IMR-90 (cell line): ENCODE data around the gene UGT1A7. TPM values are rescaled to one million over a fixed set of nuclear protein-coding genes. Genes with fewer than 3 reads are reported as not detected.

Source experiments
- ATAC-seq: fragments of 200-7000 bp; cut with Tn5 transposase; 2 replicates; pipeline ENCODE4 v1.9.1; 2020; ENCODE audit warnings: low read depth, mild to moderate bottlenecking, moderate library complexity
- BruUV-seq: library from RNA; stranded (reverse); fragments of 400-500 nt; replicated peaks from 2 replicates; lab custom pipeline; 2021; lab: Mats Ljungman, UMichigan
- CTCF ChIA-PET: fragments of 300-600 bp; formaldehyde crosslinking; extraction: SDS; loops from one replicate; lab custom pipeline; 2021; ENCODE audit warnings: antibody characterized with exemption; lab: Yijun Ruan, JAX
- POLR2A ChIA-PET: fragments of 300-600 bp; sonication (Branson Sonifier 250); formaldehyde crosslinking; loops from one replicate; lab custom pipeline; 2022; ENCODE audit warnings: antibody characterized with exemption; ENCODE audit not compliant: unreplicated experiment; lab: Charles Lee
- DNase-seq: peaks from one replicate; pipeline ENCODE4 v3.0.0; 2013
- H2AFZ ChIP-seq: replicated peaks from 2 replicates; pipeline ENCODE3; 2013; ENCODE audit warnings: low read length, mild to moderate bottlenecking; ENCODE audit not compliant: poor library complexity
- H2AK5ac ChIP-seq: 2 replicates; pipeline ENCODE4 v1.6.1; 2013; ENCODE audit warnings: low read depth, low read length, inconsistent platforms
- H2AK9ac ChIP-seq: replicated peaks from 2 replicates; pipeline ENCODE3; 2013; ENCODE audit warnings: mild to moderate bottlenecking, low read depth, low read length, moderate library complexity; ENCODE audit not compliant: poor library complexity
- H2BK120ac ChIP-seq: 2 replicates; pipeline ENCODE4 v1.6.1; 2013; ENCODE audit warnings: low read depth, low read length, inconsistent platforms
- H2BK15ac ChIP-seq: 3 replicates; pipeline ENCODE4 v1.6.1; 2013; ENCODE audit warnings: low read depth, low read length, inconsistent platforms
- H2BK20ac ChIP-seq: 2 replicates; pipeline ENCODE4 v1.6.1; 2013; ENCODE audit warnings: low read depth, mild to moderate bottlenecking, inconsistent platforms, low read length, moderate library complexity
- H2BK5ac ChIP-seq: 2 replicates; pipeline ENCODE4 v1.6.1; 2013; ENCODE audit warnings: mild to moderate bottlenecking, low read depth, low read length, inconsistent platforms; ENCODE audit not compliant: poor library complexity, severe bottlenecking
- H3K14ac ChIP-seq: replicated peaks from 2 replicates; pipeline ENCODE4 v1.6.1; 2013; ENCODE audit warnings: low read depth, low read length, inconsistent platforms
- H3K18ac ChIP-seq: 2 replicates; pipeline ENCODE4 v1.6.1; 2013; ENCODE audit warnings: low read depth, low read length, control low read depth
- H3K23ac ChIP-seq: 2 replicates; pipeline ENCODE4 v1.6.1; 2013; ENCODE audit warnings: low read depth, low read length, inconsistent platforms
- H3K27ac ChIP-seq: 2 replicates; pipeline ENCODE4 v1.5.1; 2013; ENCODE audit warnings: mild to moderate bottlenecking, control low read depth, low read length; ENCODE audit not compliant: insufficient read depth
- H3K27me3 ChIP-seq: 2 replicates; pipeline ENCODE4 v1.6.1; 2013; ENCODE audit warnings: low read length; ENCODE audit not compliant: control insufficient read depth, insufficient read depth
- H3K36me3 ChIP-seq: 2 replicates; pipeline ENCODE4 v1.6.1; 2013; ENCODE audit warnings: low read length, mixed read lengths; ENCODE audit not compliant: control insufficient read depth, insufficient read depth
- H3K4ac ChIP-seq: 2 replicates; pipeline ENCODE4 v1.6.1; 2013; ENCODE audit warnings: low read depth, low read length, inconsistent platforms
- H3K4me1 ChIP-seq: 2 replicates; pipeline ENCODE4 v1.6.1; 2013; ENCODE audit warnings: low read length, mixed read lengths; ENCODE audit not compliant: control insufficient read depth, insufficient read depth
- H3K4me2 ChIP-seq: 2 replicates; pipeline ENCODE4 v1.6.1; 2013; ENCODE audit warnings: low read depth, mild to moderate bottlenecking, control low read depth, low read length, moderate library complexity
- H3K4me3 ChIP-seq: 2 replicates; pipeline ENCODE4 v1.5.1; 2013; ENCODE audit warnings: low read depth, mild to moderate bottlenecking, control low read depth, low read length, moderate library complexity; ENCODE audit not compliant: insufficient read depth
- H3K56ac ChIP-seq: 2 replicates; pipeline ENCODE4 v1.6.1; 2013; ENCODE audit warnings: low read length, inconsistent platforms; ENCODE audit not compliant: insufficient read depth; ENCODE audit errors: extremely low read depth
- H3K79me1 ChIP-seq, 2 experiments: 2 replicates each; pipeline ENCODE4 v1.6.1; 2013; ENCODE audit warnings: low read length in 2 of 2, inconsistent platforms in 1 of 2, low read depth in 1 of 2
- H3K9ac ChIP-seq: 2 replicates; pipeline ENCODE4 v1.6.1; 2013; ENCODE audit warnings: low read depth, low read length, control low read depth
- H3K9me1 ChIP-seq: 2 replicates; pipeline ENCODE4 v1.6.1; 2013; ENCODE audit warnings: low read length, inconsistent platforms; ENCODE audit not compliant: insufficient read depth
- H3K9me3 ChIP-seq: 2 replicates; pipeline ENCODE4 v1.6.1; 2013; ENCODE audit warnings: low read length; ENCODE audit not compliant: control insufficient read depth, insufficient read depth
- H4K20me1 ChIP-seq: 2 replicates; pipeline ENCODE4 v1.6.1; 2013; ENCODE audit warnings: low read length, inconsistent platforms; ENCODE audit not compliant: insufficient read depth
- H4K5ac ChIP-seq: 2 replicates; pipeline ENCODE4 v1.6.1; 2013; ENCODE audit warnings: mild to moderate bottlenecking, low read depth, low read length, control low read depth
- H4K8ac ChIP-seq, 2 experiments: 2 replicates each; pipeline ENCODE4 v1.6.1; 2013; ENCODE audit warnings: low read depth in 2 of 2, low read length in 2 of 2, control low read depth in 1 of 2, inconsistent platforms in 1 of 2
- H4K91ac ChIP-seq: 2 replicates; pipeline ENCODE4 v1.6.1; 2013; ENCODE audit warnings: low read depth, low read length, inconsistent platforms; ENCODE audit not compliant: insufficient read depth
- CEBPB ChIP-seq: IDR thresholded peaks from 2 replicates; pipeline ENCODE4 v1.6.1; 2012; ENCODE audit warnings: low read depth, low read length, improper control_type of control experiment
- CHD1 ChIP-seq: IDR thresholded peaks from 2 replicates; pipeline ENCODE4 v1.6.1; 2012; ENCODE audit warnings: low read depth, low read length, improper control_type of control experiment
- CTCF ChIP-seq: conservative IDR thresholded peaks from 2 replicates; pipeline ENCODE4 v1.5.1; 2012; ENCODE audit warnings: mild to moderate bottlenecking, low read depth, low read length, improper control_type of control experiment
- MAFK ChIP-seq: IDR thresholded peaks from 2 replicates; pipeline ENCODE4 v1.6.1; 2012; ENCODE audit warnings: low read depth, low read length, improper control_type of control experiment
- MXI1 ChIP-seq: IDR thresholded peaks from 2 replicates; pipeline ENCODE4 v1.6.1; 2012; ENCODE audit warnings: low read depth, mild to moderate bottlenecking, low read length, moderate library complexity, borderline replicate concordance
- POLR2A ChIP-seq: IDR thresholded peaks from 2 replicates; pipeline ENCODE4 v1.6.1; 2012; ENCODE audit warnings: mild to moderate bottlenecking, low read depth, low read length
- RFX5 ChIP-seq: IDR thresholded peaks from 2 replicates; pipeline ENCODE4 v1.8.0; 2012; ENCODE audit warnings: low read depth, mild to moderate bottlenecking, low read length, moderate library complexity
- SMC3 ChIP-seq: fragments of 150-350 bp; IDR thresholded peaks from 2 replicates; pipeline ENCODE4 v1.6.1; 2016; ENCODE audit warnings: low read depth, mild to moderate bottlenecking, antibody characterized with exemption, low read length, moderate library complexity
- WGBS, 2 experiments: methylation state at CpG; one replicate each; pipeline versions ENCODE4 v1.1.5 to v1.1.7; 2013; ENCODE audit warnings: missing lambda C conversion rate in 2 of 2; ENCODE audit not compliant: insufficient read length in 1 of 2; ENCODE audit errors: extremely low coverage in 2 of 2; 5-methylcytosine and 5-hydroxymethylcytosine counted together
- dilution Hi-C: fragments of 300-500 bp; cut with HindIII; formaldehyde crosslinking; loops from one replicate; pipeline ENCODE4 v1.14.3; 2018; ENCODE audit warnings: low sequenced_read_pairs; ENCODE audit not compliant: unreplicated experiment
- in situ Hi-C: fragments of 300-500 bp; cut with MboI; formaldehyde crosslinking; loops from 3 replicates; pipeline ENCODE4 v1.14.3; 2019; ENCODE audit warnings: low sequenced_read_pairs, inconsistent platforms, mixed read lengths
- intact Hi-C: fragments of 100-400 bp; cut with micrococcal nuclease; formaldehyde crosslinking; loops from 2 replicates; pipeline ENCODE4 v1.10.0; 2022
- polyA plus RNA-seq, 3 experiments: library from polyadenylated mRNA; depleted of rRNA; stranded (reverse); fragments of >200 nt; gene quantifications; 2 replicates each; pipeline ENCODE4 v1.2.3, GENCODE V29; 2012; ENCODE audit warnings: low replicate concordance in 1 of 3
- total RNA-seq: library from RNA; depleted of rRNA; stranded (reverse); fragments of >200 nt; gene quantifications from 2 replicates; pipeline ENCODE4 v1.2.3, GENCODE V29; 2012
- TF ChIP-seq, protein P1 (sequence below): fragments of 150-350 bp; IDR thresholded peaks from 2 replicates; pipeline ENCODE4 v1.6.1; 2017; ENCODE audit warnings: mild to moderate bottlenecking, antibody characterized with exemption, low read length, low read depth
- TF ChIP-seq, protein P2 (sequence below): fragments of 150-350 bp; IDR thresholded peaks from 2 replicates; pipeline ENCODE4 v1.6.1; 2016; ENCODE audit warnings: low read depth, mild to moderate bottlenecking, low read length, moderate library complexity, borderline replicate concordance

UGT1A7 gene
- total and polyA plus RNA-seq, 2 of the 4 experiments (the other 2 are of a cell fraction) = not detected

- Histone ChIP-seq H4K8ac (no peak overlapping the region), H2AK9ac (no peak overlapping the region), H3K27ac (no peak overlapping the region), H3K56ac (no peak overlapping the region), H2BK120ac (no peak overlapping the region), H4K91ac (no peak overlapping the region), H4K20me1 (no peaks in the 10 kb centered on the region), H3K9me3 (no peaks in the 10 kb centered on the region), H3K9me1 (no peaks in the 10 kb centered on the region), H2AFZ (no peak overlapping the region), H3K9ac (no peak overlapping the region), H3K18ac (no peak overlapping the region), H3K4me1 (no peaks in the 10 kb centered on the region), H3K36me3 (no peaks in the 10 kb centered on the region), H3K4me2 (no peak overlapping the region), H2BK20ac (no peak overlapping the region), H3K79me1 (no peaks in the 10 kb centered on the region), H2AK5ac (no peak overlapping the region), H4K5ac (no peak overlapping the region), H3K27me3 (peaks cover 4% of the 10 kb centered on the region), H3K4ac (no peak overlapping the region), H3K4me3 (no peak overlapping the region), H2BK5ac (no peak overlapping the region), H3K14ac (no peak overlapping the region), H3K23ac (no peak overlapping the region), H2BK15ac (no peak overlapping the region)
- no CpG with 5 or more reads among the region's 5 CpGs for WGBS, 2 experiments
- dilution Hi-C loops (no loop called here), intact Hi-C loops (no loop called here), in situ Hi-C loops (no loop called here)
- BruUV-seq = no TSS peak
- TF ChIP-seq MXI1 (no peak), CEBPB (no peak), MAFK (no peak), POLR2A (no peak), CTCF (no peak), CHD1 (no peak), SMC3 (no peak), RFX5 (no peak)
- TF ChIP-seq, protein P1, sequence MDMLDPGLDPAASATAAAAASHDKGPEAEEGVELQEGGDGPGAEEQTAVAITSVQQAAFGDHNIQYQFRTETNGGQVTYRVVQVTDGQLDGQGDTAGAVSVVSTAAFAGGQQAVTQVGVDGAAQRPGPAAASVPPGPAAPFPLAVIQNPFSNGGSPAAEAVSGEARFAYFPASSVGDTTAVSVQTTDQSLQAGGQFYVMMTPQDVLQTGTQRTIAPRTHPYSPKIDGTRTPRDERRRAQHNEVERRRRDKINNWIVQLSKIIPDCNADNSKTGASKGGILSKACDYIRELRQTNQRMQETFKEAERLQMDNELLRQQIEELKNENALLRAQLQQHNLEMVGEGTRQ = no peak
- TF ChIP-seq, protein P2, sequence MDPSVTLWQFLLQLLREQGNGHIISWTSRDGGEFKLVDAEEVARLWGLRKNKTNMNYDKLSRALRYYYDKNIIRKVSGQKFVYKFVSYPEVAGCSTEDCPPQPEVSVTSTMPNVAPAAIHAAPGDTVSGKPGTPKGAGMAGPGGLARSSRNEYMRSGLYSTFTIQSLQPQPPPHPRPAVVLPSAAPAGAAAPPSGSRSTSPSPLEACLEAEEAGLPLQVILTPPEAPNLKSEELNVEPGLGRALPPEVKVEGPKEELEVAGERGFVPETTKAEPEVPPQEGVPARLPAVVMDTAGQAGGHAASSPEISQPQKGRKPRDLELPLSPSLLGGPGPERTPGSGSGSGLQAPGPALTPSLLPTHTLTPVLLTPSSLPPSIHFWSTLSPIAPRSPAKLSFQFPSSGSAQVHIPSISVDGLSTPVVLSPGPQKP = no peak
- ChIA-PET POLR2A (no interaction called here), CTCF (no interaction called here)
- DNase-seq = no peak
- no peak for ATAC-seq
Measured at GRCh38 chr2:233688341-233688740, 6.6 kb downstream of the UGT1A7 start.
